DOHH2 (cell line): Measurements from ENCODE around the gene SNTB2.

ENCODE experiments used
- H3F3A ChIP-seq: fragments of 200-600 bp; sonication (generic), shearing (Covaris generic); 2 replicates; pipeline ENCODE4 v1.6.0; 2016; ENCODE audit warnings: antibody characterized with exemption, mild to moderate bottlenecking; ENCODE audit not compliant: control insufficient read depth, insufficient read depth
- H3K27ac ChIP-seq: fragments of 200-600 bp; sonication (generic); 2 replicates; pipeline ENCODE4 v1.5.1; 2014; ENCODE audit warnings: low read depth, mild to moderate bottlenecking, low read length, moderate library complexity
- H3K27me3 ChIP-seq: fragments of 200-600 bp; sonication (generic); 2 replicates; pipeline ENCODE4 v1.6.1; 2014; ENCODE audit warnings: mild to moderate bottlenecking, low read length, mixed read lengths; ENCODE audit not compliant: control insufficient read depth
- H3K36me3 ChIP-seq: fragments of 200-600 bp; sonication (generic); 2 replicates; pipeline ENCODE4 v1.6.1; 2014; ENCODE audit warnings: mild to moderate bottlenecking, low read length, moderate library complexity, mixed read lengths; ENCODE audit not compliant: control insufficient read depth
- H3K4me1 ChIP-seq: fragments of 200-600 bp; sonication (generic); 2 replicates; pipeline ENCODE4 v1.6.1; 2014; ENCODE audit warnings: mild to moderate bottlenecking, low read length, mixed read lengths; ENCODE audit not compliant: control insufficient read depth
- H3K4me2 ChIP-seq: fragments of 200-600 bp; sonication (generic); 2 replicates; pipeline ENCODE4 v1.6.0; 2014; ENCODE audit warnings: mild to moderate bottlenecking, low read length, moderate library complexity
- H3K4me3 ChIP-seq: fragments of 200-600 bp; sonication (generic); 2 replicates; pipeline ENCODE4 v1.5.1; 2014; ENCODE audit warnings: mild to moderate bottlenecking, low read length, mixed read lengths
- H3K79me2 ChIP-seq: fragments of 200-600 bp; sonication (generic); 2 replicates; pipeline ENCODE4 v1.6.1; 2014; ENCODE audit warnings: mild to moderate bottlenecking, low read length, mixed read lengths; ENCODE audit not compliant: control insufficient read depth
- H3K9me2 ChIP-seq: fragments of 200-600 bp; sonication (generic); replicated peaks from 2 replicates; pipeline ENCODE4 v1.6.1; 2014; ENCODE audit warnings: mild to moderate bottlenecking, low read length, mixed read lengths; ENCODE audit not compliant: control insufficient read depth
- H3K9me3 ChIP-seq: fragments of 200-600 bp; sonication (generic); 2 replicates; pipeline ENCODE4 v1.6.1; 2014; ENCODE audit warnings: antibody characterized with exemption, low read length, mixed read lengths; ENCODE audit not compliant: control insufficient read depth, insufficient read depth
- H4K20me1 ChIP-seq: fragments of 200-600 bp; sonication (generic); 2 replicates; pipeline ENCODE4 v1.6.0; 2014; ENCODE audit warnings: low read depth, mild to moderate bottlenecking, antibody characterized with exemption, low read length, moderate library complexity; ENCODE audit not compliant: control insufficient read depth, insufficient read depth
- EZH2phosphoT487 ChIP-seq: fragments of 200-600 bp; sonication (generic); IDR thresholded peaks from 2 replicates; pipeline ENCODE4 v1.6.1; 2017; ENCODE audit warnings: borderline replicate concordance, mild to moderate bottlenecking, antibody characterized with exemption, low read length, moderate library complexity, mixed read lengths
- TF ChIP-seq, protein P1 (sequence below): fragments of 200-600 bp; sonication (generic); IDR thresholded peaks from one replicate; pipeline ENCODE4 v1.5.1; 2014; ENCODE audit warnings: antibody characterized with exemption, mild to moderate bottlenecking, low read depth, low read length; ENCODE audit not compliant: poor library complexity, severe bottlenecking

The SNTB2 gene

DNA sequence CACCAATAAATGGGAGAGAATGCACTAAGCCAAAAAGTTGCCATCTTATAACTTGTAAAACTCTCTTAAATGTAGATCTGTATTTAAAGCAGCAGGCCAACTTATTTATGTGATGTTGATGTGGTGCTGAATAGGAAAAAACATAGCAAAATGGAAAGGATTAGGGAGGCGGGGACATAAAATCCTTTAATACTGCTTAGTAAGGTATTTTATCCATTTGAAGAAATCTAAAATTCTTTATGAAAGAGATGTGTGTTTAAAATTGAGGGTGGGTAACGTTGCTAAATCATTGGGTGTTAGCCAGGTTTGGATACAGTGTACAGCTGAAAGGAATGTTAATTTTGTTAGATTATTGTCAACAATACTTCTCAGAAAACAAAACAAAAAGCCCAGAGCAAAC is 14.3 kb downstream of the SNTB2 start:
- H3K27ac ChIP-seq, result no peak overlapping the region
- 0 out of 2 replicates have a peak, but pooled peaks cover 3% of the 10 kb centered on the region for H4K20me1 ChIP-seq
- H3K4me1 ChIP-seq, result no peaks in the 10 kb centered on the region

DNA sequence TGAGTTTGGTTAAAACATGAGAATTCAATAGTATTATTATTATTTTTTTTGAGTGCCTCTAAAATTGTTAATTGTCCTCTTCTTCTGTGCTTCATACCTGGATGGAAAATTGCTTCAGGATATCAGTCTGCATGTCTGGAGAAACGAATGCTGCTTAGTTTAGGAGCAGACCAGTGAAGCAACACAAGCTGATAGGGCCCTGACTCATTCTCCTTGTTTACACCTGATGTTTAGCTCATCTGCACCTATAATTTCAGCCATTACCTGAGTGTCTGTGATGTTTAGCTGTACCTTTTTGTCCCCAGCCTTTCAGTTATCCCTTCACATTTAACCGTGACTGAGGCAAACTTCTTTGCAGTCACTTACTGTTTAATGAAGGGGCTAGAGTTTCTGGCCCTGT is 14.8 kb downstream of the SNTB2 start:
- no peaks in the 10 kb centered on the region for H3K36me3 ChIP-seq
- H3K27me3 ChIP-seq, result no peaks in the 10 kb centered on the region
- 0 out of 2 replicates have a peak, but pooled peaks cover 4% of the 10 kb centered on the region for H3F3A ChIP-seq
- no peak for TF ChIP-seq EZH2phosphoT487
- TF ChIP-seq, protein P1, sequence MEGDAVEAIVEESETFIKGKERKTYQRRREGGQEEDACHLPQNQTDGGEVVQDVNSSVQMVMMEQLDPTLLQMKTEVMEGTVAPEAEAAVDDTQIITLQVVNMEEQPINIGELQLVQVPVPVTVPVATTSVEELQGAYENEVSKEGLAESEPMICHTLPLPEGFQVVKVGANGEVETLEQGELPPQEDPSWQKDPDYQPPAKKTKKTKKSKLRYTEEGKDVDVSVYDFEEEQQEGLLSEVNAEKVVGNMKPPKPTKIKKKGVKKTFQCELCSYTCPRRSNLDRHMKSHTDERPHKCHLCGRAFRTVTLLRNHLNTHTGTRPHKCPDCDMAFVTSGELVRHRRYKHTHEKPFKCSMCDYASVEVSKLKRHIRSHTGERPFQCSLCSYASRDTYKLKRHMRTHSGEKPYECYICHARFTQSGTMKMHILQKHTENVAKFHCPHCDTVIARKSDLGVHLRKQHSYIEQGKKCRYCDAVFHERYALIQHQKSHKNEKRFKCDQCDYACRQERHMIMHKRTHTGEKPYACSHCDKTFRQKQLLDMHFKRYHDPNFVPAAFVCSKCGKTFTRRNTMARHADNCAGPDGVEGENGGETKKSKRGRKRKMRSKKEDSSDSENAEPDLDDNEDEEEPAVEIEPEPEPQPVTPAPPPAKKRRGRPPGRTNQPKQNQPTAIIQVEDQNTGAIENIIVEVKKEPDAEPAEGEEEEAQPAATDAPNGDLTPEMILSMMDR, result no peak
- no peaks in the 10 kb centered on the region for H3K9me2 ChIP-seq
- H3K27ac ChIP-seq, result no peak overlapping the region
- no peaks in the 10 kb centered on the region for H3K4me1 ChIP-seq
- no peak overlapping the region for H3K4me3 ChIP-seq
- 0 out of 2 replicates have a peak, but pooled peaks cover 3% of the 10 kb centered on the region for H4K20me1 ChIP-seq
- no peak overlapping the region for H3K4me2 ChIP-seq
- H3K9me3 ChIP-seq, result no peaks in the 10 kb centered on the region
- H3K79me2 ChIP-seq, result peaks cover 45% of the 10 kb centered on the region

More for the DNA sequence above, 14.3 kb downstream of the SNTB2 start:
- no peaks in the 10 kb centered on the region for H3K36me3 ChIP-seq
- TF ChIP-seq, protein P1, result no peak
- TF ChIP-seq EZH2phosphoT487, result no peak
- no peaks in the 10 kb centered on the region for H3K27me3 ChIP-seq
- 0 out of 2 replicates have a peak, but pooled peaks cover 4% of the 10 kb centered on the region for H3F3A ChIP-seq
- H3K4me3 ChIP-seq, result no peak overlapping the region
- no peaks in the 10 kb centered on the region for H3K9me3 ChIP-seq
- H3K79me2 ChIP-seq, result peaks cover 47% of the 10 kb centered on the region
- H3K9me2 ChIP-seq, result no peaks in the 10 kb centered on the region
- no peak overlapping the region for H3K4me2 ChIP-seq

DNA sequence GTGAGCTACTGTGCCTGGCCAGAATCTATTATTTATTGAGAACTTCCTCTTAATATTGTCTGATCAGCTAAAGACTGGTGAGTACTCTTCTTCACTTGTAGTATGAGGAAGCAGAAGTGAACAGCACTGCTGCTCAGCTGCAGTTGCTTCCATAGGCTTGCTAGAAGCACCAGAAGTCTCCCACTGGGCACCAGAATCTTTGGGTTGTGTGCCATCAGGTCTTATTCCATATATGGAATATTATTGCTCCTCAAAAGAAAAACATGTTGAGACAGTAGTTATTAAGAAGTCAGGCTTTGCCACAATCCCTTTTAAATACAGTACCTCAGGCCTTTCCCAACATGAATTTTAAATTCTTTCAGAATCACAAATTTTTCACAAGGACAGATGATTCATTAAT is 17.2 kb downstream of the SNTB2 start:
- 0 out of 2 replicates have a peak, but pooled peaks cover 4% of the 10 kb centered on the region for H3F3A ChIP-seq
- peaks cover 34% of the 10 kb centered on the region for H3K79me2 ChIP-seq
- H3K27ac ChIP-seq, result no peak overlapping the region
- H3K4me3 ChIP-seq, result no peak overlapping the region
- H3K4me2 ChIP-seq, result no peak overlapping the region
- H3K27me3 ChIP-seq, result no peaks in the 10 kb centered on the region
- H3K9me3 ChIP-seq, result no peaks in the 10 kb centered on the region
- H3K9me2 ChIP-seq, result no peaks in the 10 kb centered on the region
- no peak for TF ChIP-seq EZH2phosphoT487
- TF ChIP-seq, protein P1, result no peak
- H3K36me3 ChIP-seq, result no peaks in the 10 kb centered on the region
- H4K20me1 ChIP-seq, result 0 out of 2 replicates have a peak, but pooled peaks cover 4% of the 10 kb centered on the region
- H3K4me1 ChIP-seq, result no peaks in the 10 kb centered on the region
